GM13976 (cell line): ENCODE data around the gene GSE1.

ENCODE experiments used
- DNase-seq: peaks from one replicate; pipeline ENCODE4 v3.0.0; 2012; ENCODE audit warnings: low spot score
- in situ Hi-C: fragments of 300-500 bp; cut with MboI; formaldehyde crosslinking; loops from one replicate; pipeline ENCODE4 v1.12.0; 2022; ENCODE audit warnings: low sequenced_read_pairs, mixed read lengths, inconsistent platforms; ENCODE audit not compliant: unreplicated experiment
- TF ChIP-seq, protein P1 (sequence below): IDR thresholded peaks from 2 replicates; pipeline ENCODE4 v1.5.1; 2012; ENCODE audit warnings: borderline replicate concordance, mild to moderate bottlenecking; ENCODE audit not compliant: insufficient read depth; ENCODE audit errors: extremely low read depth, missing control alignments, control extremely low read depth

GSE1 gene

DNA sequence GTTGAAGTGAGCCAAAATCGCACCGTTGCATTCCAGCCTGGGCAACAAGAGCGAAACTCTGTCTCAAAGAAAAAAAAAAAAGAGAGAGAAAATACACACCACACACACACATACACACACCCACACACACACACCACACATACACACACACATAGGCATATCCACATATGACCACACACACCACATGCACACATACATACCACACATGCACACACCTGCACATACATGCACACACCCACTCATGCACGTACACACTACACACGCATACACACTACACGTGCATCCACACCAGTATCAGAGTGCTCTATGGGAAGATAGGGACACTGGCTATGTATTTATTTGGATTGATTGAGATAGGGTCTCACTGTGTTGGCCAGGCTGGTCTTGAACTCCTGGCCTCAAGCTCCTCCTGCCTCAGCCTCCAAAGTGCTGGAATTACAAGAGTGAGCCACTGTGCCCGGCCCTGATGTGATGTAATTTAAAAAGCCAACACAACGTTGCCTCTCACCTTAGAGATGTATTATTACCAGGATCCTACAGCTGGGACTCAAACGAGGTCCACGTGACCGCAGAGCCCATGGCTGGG, 93.4 kb downstream of the GSE1 start:
- no peak for DNase-seq
- in situ Hi-C loops = no loop called here
- TF ChIP-seq, protein P1, sequence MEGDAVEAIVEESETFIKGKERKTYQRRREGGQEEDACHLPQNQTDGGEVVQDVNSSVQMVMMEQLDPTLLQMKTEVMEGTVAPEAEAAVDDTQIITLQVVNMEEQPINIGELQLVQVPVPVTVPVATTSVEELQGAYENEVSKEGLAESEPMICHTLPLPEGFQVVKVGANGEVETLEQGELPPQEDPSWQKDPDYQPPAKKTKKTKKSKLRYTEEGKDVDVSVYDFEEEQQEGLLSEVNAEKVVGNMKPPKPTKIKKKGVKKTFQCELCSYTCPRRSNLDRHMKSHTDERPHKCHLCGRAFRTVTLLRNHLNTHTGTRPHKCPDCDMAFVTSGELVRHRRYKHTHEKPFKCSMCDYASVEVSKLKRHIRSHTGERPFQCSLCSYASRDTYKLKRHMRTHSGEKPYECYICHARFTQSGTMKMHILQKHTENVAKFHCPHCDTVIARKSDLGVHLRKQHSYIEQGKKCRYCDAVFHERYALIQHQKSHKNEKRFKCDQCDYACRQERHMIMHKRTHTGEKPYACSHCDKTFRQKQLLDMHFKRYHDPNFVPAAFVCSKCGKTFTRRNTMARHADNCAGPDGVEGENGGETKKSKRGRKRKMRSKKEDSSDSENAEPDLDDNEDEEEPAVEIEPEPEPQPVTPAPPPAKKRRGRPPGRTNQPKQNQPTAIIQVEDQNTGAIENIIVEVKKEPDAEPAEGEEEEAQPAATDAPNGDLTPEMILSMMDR = no peak

DNA sequence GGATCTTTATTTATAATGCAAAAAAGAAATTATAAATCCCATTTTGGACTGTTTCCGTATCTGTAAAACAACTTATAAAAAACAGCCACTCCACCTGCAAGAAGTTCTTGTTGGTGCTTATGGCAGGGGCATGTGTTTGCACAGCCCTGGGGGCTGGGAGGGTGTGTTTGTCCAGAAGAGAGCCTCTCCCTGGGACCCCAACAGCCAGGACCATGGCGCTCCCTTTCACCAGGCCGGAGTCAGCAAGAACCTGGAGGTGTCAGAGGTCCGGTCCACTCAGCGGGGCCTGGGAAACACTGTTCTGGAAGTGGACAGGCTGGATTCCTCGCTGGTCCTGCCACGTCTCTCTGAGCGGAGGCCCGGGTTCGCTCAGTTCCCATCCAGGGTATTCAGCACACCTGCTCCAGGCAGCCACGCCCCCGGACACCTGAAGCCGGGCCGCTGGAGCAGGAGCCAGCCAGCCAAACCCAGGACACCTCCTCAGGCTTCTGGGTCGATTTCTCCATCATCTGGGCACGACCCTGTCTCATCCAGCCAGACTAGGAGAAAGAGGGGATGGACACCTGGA, 94.5 kb downstream of the GSE1 start:
- no peak for DNase-seq
- TF ChIP-seq, protein P1 = no peak
- in situ Hi-C loops = no loop called here

DNA sequence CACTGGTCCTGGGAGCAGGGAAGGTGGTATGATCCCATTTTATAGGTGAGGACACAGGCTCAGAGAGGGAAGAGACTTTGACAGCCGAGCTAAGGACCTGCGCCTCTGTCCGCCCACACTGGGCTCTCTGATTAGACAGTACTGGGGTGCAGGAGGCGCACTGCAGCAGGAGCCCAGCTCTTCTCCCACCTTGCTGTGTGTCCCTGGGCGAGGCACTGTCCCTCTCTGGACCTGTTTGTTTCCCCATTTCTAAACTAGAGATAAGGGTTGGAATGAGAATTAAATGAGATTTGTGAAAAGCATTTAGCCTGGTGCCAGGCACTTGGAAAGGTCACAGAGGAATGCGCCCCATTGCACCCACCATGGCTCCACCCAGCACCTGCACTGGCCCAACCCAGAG, 95.2 kb downstream of the GSE1 start:
- in situ Hi-C loops = no loop called here
- TF ChIP-seq, protein P1 = no peak

DNA sequence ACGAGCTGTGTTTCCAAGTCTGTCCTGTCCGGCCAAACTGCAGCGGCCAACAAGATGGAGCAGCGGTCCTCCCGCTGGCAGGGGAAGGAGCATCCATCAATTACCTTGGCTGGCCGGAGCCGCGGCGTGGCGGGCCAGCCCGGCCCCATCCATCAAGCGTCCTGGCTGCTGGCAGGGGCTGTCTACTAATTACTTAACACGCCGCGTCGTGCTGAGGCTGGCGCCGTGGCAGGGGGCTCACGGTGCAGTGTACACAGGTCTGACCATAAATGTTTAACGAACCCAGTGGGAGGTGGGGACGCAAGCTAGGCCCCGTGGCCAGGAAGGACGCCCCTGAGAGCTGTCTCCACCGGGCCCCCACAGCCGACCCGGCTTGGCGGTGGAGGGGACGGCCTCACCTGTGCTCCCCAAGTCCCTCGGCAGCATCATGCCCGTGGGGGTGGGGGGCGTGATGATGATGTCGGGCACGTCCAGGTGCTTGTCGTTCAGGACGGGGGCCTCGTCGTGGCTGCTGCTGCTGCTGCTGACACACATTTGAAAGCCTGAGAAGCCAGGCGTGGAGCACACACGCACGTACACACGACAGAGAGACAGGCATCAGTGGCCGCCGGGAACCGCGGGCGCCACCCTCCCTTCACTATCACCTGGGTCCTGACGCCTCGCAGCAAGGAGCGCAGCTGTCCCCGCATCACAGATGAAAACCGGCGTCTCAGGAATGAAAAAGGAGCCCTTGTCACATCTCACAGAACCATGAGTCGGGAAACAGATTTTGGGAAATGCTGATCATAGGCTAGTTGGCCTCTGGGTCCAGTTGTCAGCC, 96.9 kb downstream of the GSE1 start:
- DNase-seq = no peak
- in situ Hi-C loops = no loop called here
- TF ChIP-seq, protein P1 = no peak

More for the DNA sequence above, 95.2 kb downstream of the GSE1 start:
- no peak for DNase-seq

DNA sequence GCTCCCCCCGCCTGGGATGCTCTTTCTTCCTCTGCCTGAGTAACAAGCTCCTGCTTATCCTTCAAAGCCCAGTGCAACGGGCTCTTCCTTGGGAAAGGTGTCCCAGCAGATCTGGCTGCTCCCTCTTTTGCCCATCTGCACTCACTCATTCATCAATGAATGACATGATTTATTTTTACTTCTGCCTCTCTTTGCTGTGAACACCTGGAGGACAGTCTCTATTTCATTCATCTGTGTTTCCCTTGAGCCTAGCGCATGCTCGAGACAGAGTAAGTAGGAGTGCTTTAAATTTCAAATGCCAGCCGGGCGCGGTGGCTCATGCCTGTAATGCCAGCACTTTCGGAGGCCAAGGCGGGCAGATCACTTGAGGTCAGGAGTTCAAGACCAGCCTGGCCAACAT, 97.6 kb downstream of the GSE1 start:
- in situ Hi-C loops = no loop called here
- TF ChIP-seq, protein P1 = no peak

DNA sequence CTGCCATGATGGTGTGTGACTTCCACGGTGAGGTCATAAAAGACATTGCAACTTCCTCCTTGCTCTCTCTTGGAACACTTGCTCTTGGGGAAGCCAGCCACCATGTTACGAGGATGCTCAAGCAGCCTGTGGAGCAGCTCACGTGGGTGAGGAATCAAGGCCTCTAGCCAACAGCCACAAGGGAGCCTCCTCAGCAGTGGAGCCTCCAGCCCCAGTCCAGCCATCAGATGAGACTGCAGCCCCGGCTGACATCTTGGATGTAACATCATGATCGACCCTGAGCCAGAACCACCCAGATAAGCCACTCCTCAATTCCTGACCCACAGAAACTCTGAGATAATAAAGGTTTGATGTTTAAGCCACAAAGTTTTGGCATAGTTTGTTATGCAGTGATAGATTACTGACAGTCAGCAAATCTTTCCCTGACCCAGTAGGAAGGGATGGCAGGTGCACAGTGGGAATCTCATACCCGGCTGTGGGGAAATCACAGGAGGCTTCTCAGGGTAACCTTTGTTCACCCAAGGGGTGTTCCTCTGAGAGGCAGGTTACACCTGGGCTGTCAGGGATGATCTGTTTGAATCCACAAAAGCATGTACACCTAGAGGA, 99.0 kb downstream of the GSE1 start:
- in situ Hi-C loops = no loop called here
- no peak for DNase-seq
- TF ChIP-seq, protein P1 = no peak

More for the DNA sequence above, 97.6 kb downstream of the GSE1 start:
- no peak for DNase-seq
